Stimulated activated effector memory CD8-positive, alpha-beta T cell treated with anti-CD3 and anti-CD28 coated beads, Interleukin-12 subunit alpha, Interleukin-12 subunit beta, amount 100 ng/mL, for 72 hours (primary cell): ENCODE results near the gene SENP7.
"Not testable (repeated sequence)": the region's sequence is repeated elsewhere in the genome, so short reads cannot be mapped to it uniquely, and the experiment has no call there.

Source experiments
- ATAC-seq: fragments of 150-1000 bp; cut with Tn5 transposase; 2 replicates; pipeline ENCODE4 v1.10.0; 2021
- DNase-seq, 2 donors: peaks; one replicate each; pipeline ENCODE4 v3.0.0; 2021 to 2022; ENCODE audit warnings: low spot score in 2 of 2
- H3K27ac Mint-ChIP-seq: one replicate; pipeline ENCODE4 v1.8.0; 2022; ENCODE audit warnings: mild to moderate bottlenecking, mixed read lengths
- H3K36me3 Mint-ChIP-seq: one replicate; pipeline ENCODE4 v1.8.0; 2022; ENCODE audit warnings: mild to moderate bottlenecking, mixed read lengths
- H3K4me1 Mint-ChIP-seq: one replicate; pipeline ENCODE4 v1.8.0; 2022; ENCODE audit warnings: mixed read lengths
- H3K4me3 Mint-ChIP-seq: one replicate; pipeline ENCODE4 v1.8.0; 2022; ENCODE audit warnings: mild to moderate bottlenecking, mixed read lengths
- H3K9me3 Mint-ChIP-seq: one replicate; pipeline ENCODE4 v1.8.0; 2022; ENCODE audit warnings: mixed read lengths

Gene SENP7

GRCh38 chr3:101512646-101513418 is at the start of gene SENP7:
TSS of gene SENP7 (minus strand) at chr3:101513212. CDS start at chr3:101513130, 82 bp downstream.
- peak within 1 kb of the TSS; percentile 98 for H3K4me3 Mint-ChIP-seq
- peaks cover 33% of the 10 kb centered on the region for H3K4me1 Mint-ChIP-seq
- ATAC-seq = peak; percentile 75
- peaks cover 16% of the 10 kb centered on the region for H3K36me3 Mint-ChIP-seq
- peak; percentile 56 to 88 for DNase-seq
- peak within 1 kb of the TSS; percentile 99 for H3K27ac Mint-ChIP-seq
- no peaks in the 10 kb centered on the region for H3K9me3 Mint-ChIP-seq

- DNase-seq (peak; percentile 77 to 93), ATAC-seq (peak; percentile 100)
- Mint-ChIP-seq H3K4me1 (peaks cover 33% of the 10 kb centered on the region), H3K27ac (peak within 1 kb of the TSS; percentile 93), H3K4me3 (peak within 1 kb of the TSS; percentile 87), H3K36me3 (peaks cover 55% of the 10 kb centered on the region), H3K9me3 (no peaks in the 10 kb centered on the region)
Observed at GRCh38 chr3:101561630-101562328, 48.8 kb upstream of the SENP7 start, which contains the start of gene TRMT10C. TSS of gene TRMT10C (plus strand) at chr3:101561868. CDS start at chr3:101564782, 2,914 bp downstream.

GRCh38 chr3:101556064-101556463 is 43.1 kb upstream of the SENP7 start:
- no peak overlapping the region for H3K4me3 Mint-ChIP-seq
- H3K4me1 Mint-ChIP-seq = peaks cover 7% of the 10 kb centered on the region
- no peak for ATAC-seq
- DNase-seq = no peak
- no peak overlapping the region for H3K27ac Mint-ChIP-seq
- no peaks in the 10 kb centered on the region for H3K36me3 Mint-ChIP-seq
- H3K9me3 Mint-ChIP-seq = no peaks in the 10 kb centered on the region

- H3K27ac Mint-ChIP-seq, ATAC-seq, H3K9me3 Mint-ChIP-seq, H3K36me3 Mint-ChIP-seq, H3K4me3 Mint-ChIP-seq, DNase-seq, H3K4me1 Mint-ChIP-seq: not testable (repeated sequence)
Observed at GRCh38 chr3:101553381-101553780, 40.4 kb upstream of the SENP7 start.

- not testable (repeated sequence) for H3K4me3 Mint-ChIP-seq, H3K9me3 Mint-ChIP-seq, ATAC-seq, H3K4me1 Mint-ChIP-seq, H3K27ac Mint-ChIP-seq, H3K36me3 Mint-ChIP-seq, DNase-seq
Observed at GRCh38 chr3:101551359-101552081, 38.5 kb upstream of the SENP7 start.

- Mint-ChIP-seq H3K4me1 (peaks cover under 1% of the 10 kb centered on the region), H3K4me3 (no peak overlapping the region), H3K27ac (no peak overlapping the region), H3K36me3 (no peaks in the 10 kb centered on the region), H3K9me3 (no peaks in the 10 kb centered on the region)
- ATAC-seq (no peak), DNase-seq (no peak)
Observed at GRCh38 chr3:101549473-101549872, 36.5 kb upstream of the SENP7 start.

- no peaks in the 10 kb centered on the region for H3K9me3 Mint-ChIP-seq
- peaks cover 9% of the 10 kb centered on the region for H3K4me1 Mint-ChIP-seq
- no peak overlapping the region for H3K27ac Mint-ChIP-seq
- H3K4me3 Mint-ChIP-seq = no peak overlapping the region
- DNase-seq (no peak), ATAC-seq (no peak)
- H3K36me3 Mint-ChIP-seq = no peaks in the 10 kb centered on the region
Observed at GRCh38 chr3:101548527-101549105, 35.6 kb upstream of the SENP7 start.

- Mint-ChIP-seq H3K9me3 (no peaks in the 10 kb centered on the region), H3K36me3 (no peaks in the 10 kb centered on the region), H3K4me1 (peaks cover 15% of the 10 kb centered on the region), H3K4me3 (no peak overlapping the region), H3K27ac (peak overlapping the region; percentile 21)
- DNase-seq (no peak), ATAC-seq (peak; percentile 71)
Observed at GRCh38 chr3:101544161-101544850, 31.3 kb upstream of the SENP7 start.

- peaks cover 15% of the 10 kb centered on the region for H3K4me1 Mint-ChIP-seq
- H3K27ac Mint-ChIP-seq = peak overlapping the region; percentile 72
- no peak overlapping the region for H3K4me3 Mint-ChIP-seq
- peak; percentile 80 for ATAC-seq
- no peaks in the 10 kb centered on the region for H3K36me3 Mint-ChIP-seq
- DNase-seq = no peak
- no peaks in the 10 kb centered on the region for H3K9me3 Mint-ChIP-seq
Observed at GRCh38 chr3:101542957-101543356, 29.9 kb upstream of the SENP7 start.

- not testable (repeated sequence) for H3K36me3 Mint-ChIP-seq, ATAC-seq, DNase-seq, H3K4me3 Mint-ChIP-seq, H3K27ac Mint-ChIP-seq, H3K9me3 Mint-ChIP-seq, H3K4me1 Mint-ChIP-seq
Observed at GRCh38 chr3:101536955-101537354, 23.9 kb upstream of the SENP7 start.

- Mint-ChIP-seq H3K4me1 (peaks cover 11% of the 10 kb centered on the region), H3K4me3 (no peak overlapping the region)
Observed at GRCh38 chr3:101536266-101536665, 23.3 kb upstream of the SENP7 start.

GRCh38 chr3:101535221-101535620 is 22.2 kb upstream of the SENP7 start:
- no peak for ATAC-seq
- peaks cover 14% of the 10 kb centered on the region for H3K4me1 Mint-ChIP-seq
- H3K36me3 Mint-ChIP-seq = no peaks in the 10 kb centered on the region
- H3K4me3 Mint-ChIP-seq = no peak overlapping the region
- no peak overlapping the region for H3K27ac Mint-ChIP-seq
- no peaks in the 10 kb centered on the region for H3K9me3 Mint-ChIP-seq
- no peak for DNase-seq

More at GRCh38 chr3:101536266-101536665, 23.3 kb upstream of the SENP7 start:
- ATAC-seq = no peak
- Mint-ChIP-seq H3K27ac (no peak overlapping the region), H3K9me3 (no peaks in the 10 kb centered on the region), H3K36me3 (no peaks in the 10 kb centered on the region)
- no peak for DNase-seq

GRCh38 chr3:101533603-101533968 is 20.6 kb upstream of the SENP7 start:
- H3K27ac Mint-ChIP-seq = no peak overlapping the region
- H3K9me3 Mint-ChIP-seq = no peaks in the 10 kb centered on the region
- H3K36me3 Mint-ChIP-seq = no peaks in the 10 kb centered on the region
- H3K4me3 Mint-ChIP-seq = no peak overlapping the region
- H3K4me1 Mint-ChIP-seq = peaks cover 14% of the 10 kb centered on the region
- DNase-seq (no peak), ATAC-seq (no peak)

GRCh38 chr3:101532783-101533602 is 20.0 kb upstream of the SENP7 start:
- DNase-seq = no peak
- H3K27ac Mint-ChIP-seq = no peak overlapping the region
- ATAC-seq = no peak
- no peaks in the 10 kb centered on the region for H3K9me3 Mint-ChIP-seq
- H3K4me3 Mint-ChIP-seq = no peak overlapping the region
- H3K4me1 Mint-ChIP-seq = peaks cover 14% of the 10 kb centered on the region
- no peaks in the 10 kb centered on the region for H3K36me3 Mint-ChIP-seq
